Posterior cingulate gyrus (tissue), 11 donors: ENCODE measurements around the gene ETV1.

Experiments
- DNase-seq, 10 donors: peaks; one replicate each; pipeline versions ENCODE4 v3.0.0 to v3.0.0-alpha.2; 2020 to 2021; ENCODE audit warnings: mixed read lengths in 3 of 10
- intact Hi-C: fragments of 100-400 bp; cut with DNase I; formaldehyde crosslinking; loops from one replicate; pipeline ENCODE4 v1.15.1; 2023

Gene ETV1

GRCh38 chr7:13988065-13988464 is 1.4 kb downstream of the ETV1 start:
- DNase-seq: no peak

GRCh38 chr7:13987395-13987794 is 2.1 kb downstream of the ETV1 start:
- no peak for DNase-seq
- intact Hi-C loops: no loop called here

More at GRCh38 chr7:13988065-13988464, 1.4 kb downstream of the ETV1 start:
- intact Hi-C loops: no loop called here

GRCh38 chr7:13986208-13986607 is 3.3 kb downstream of the ETV1 start:
- DNase-seq: no peak
- intact Hi-C loops: no loop called here

- DNase-seq: no peak
- intact Hi-C loops: no loop called here
These were observed 4.4 kb downstream of the ETV1 start for GRCh38 chr7:13984831-13985685.

- intact Hi-C loops: no loop called here
- no peak for DNase-seq
These were observed 5.4 kb downstream of the ETV1 start for GRCh38 chr7:13984061-13984460.

GRCh38 chr7:13982940-13983677 is 6.4 kb downstream of the ETV1 start:
- DNase-seq: no peak
- intact Hi-C loops: no loop called here

- intact Hi-C loops: no loop called here
- DNase-seq: no peak
These were observed 8.4 kb downstream of the ETV1 start for GRCh38 chr7:13981070-13981469.

- no peak for DNase-seq
- intact Hi-C loops: no loop called here
These were observed 9.0 kb downstream of the ETV1 start for GRCh38 chr7:13980474-13980873.

- intact Hi-C loops: no loop called here
- DNase-seq: no peak
These were observed 9.6 kb downstream of the ETV1 start for GRCh38 chr7:13979671-13980435.

- intact Hi-C loops: no loop called here
These were observed 12.9 kb downstream of the ETV1 start for GRCh38 chr7:13976594-13976993.

GRCh38 chr7:13965077-13965476 is 24.4 kb downstream of the ETV1 start:
- intact Hi-C loops: no loop called here

More at GRCh38 chr7:13976594-13976993, 12.9 kb downstream of the ETV1 start:
- DNase-seq: no peak

GRCh38 chr7:13963925-13964324 is 25.5 kb downstream of the ETV1 start:
- intact Hi-C loops: no loop called here

More at GRCh38 chr7:13965077-13965476, 24.4 kb downstream of the ETV1 start:
- no peak for DNase-seq

GRCh38 chr7:13955494-13955893 is 34.0 kb downstream of the ETV1 start:
- intact Hi-C loops: no loop called here
- DNase-seq: no peak

More at GRCh38 chr7:13963925-13964324, 25.5 kb downstream of the ETV1 start:
- DNase-seq: no peak

GRCh38 chr7:13953368-13953767 is 36.1 kb downstream of the ETV1 start:
- no peak for DNase-seq
- intact Hi-C loops: no loop called here

GRCh38 chr7:13952921-13953320 is 36.5 kb downstream of the ETV1 start:
- intact Hi-C loops: no loop called here
- no peak for DNase-seq

GRCh38 chr7:13949939-13950338 is 39.5 kb downstream of the ETV1 start:
- no peak for DNase-seq
- intact Hi-C loops: no loop called here

GRCh38 chr7:13949445-13949844 is 40.0 kb downstream of the ETV1 start:
- intact Hi-C loops: no loop called here
- no peak for DNase-seq

- intact Hi-C loops: no loop called here
- no peak for DNase-seq
These were observed 41.3 kb downstream of the ETV1 start for GRCh38 chr7:13948019-13948801.

GRCh38 chr7:13947535-13947934 is 41.9 kb downstream of the ETV1 start:
- intact Hi-C loops: no loop called here
- DNase-seq: no peak

GRCh38 chr7:13946181-13946580 is 43.3 kb downstream of the ETV1 start:
- intact Hi-C loops: no loop called here
- no peak for DNase-seq
